Measurements from ENCODE around the gene NFATC1.

The NFATC1 gene

DNA sequence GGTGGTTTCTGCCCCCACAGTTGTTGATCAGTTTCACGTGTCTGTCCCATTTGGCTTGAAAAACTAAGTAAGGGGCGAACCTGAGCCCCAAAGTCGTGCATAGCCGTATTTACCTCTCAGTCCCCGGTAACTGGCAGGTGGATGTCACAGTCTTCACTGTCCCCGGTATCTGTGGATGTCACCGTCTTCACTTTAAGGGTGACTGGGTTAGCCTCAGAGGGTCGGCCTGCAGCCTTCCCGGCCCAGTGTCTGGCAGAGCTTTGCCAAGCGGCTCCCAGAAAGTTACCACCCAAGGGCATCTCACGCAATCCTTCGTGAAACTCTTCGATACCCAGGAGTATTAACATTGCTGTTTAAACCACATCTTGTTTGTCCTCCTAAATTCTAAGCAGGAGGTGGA is 158.6 kb downstream of the NFATC1 start:
- DNase-seq (ENCODE audit: low read depth in 2 of 2), result no peak

GRCh38 chr18:79554945-79555645 is 159.4 kb downstream of the NFATC1 start:
- no peak for DNase-seq (ENCODE audit: low read depth in 2 of 2)

DNA sequence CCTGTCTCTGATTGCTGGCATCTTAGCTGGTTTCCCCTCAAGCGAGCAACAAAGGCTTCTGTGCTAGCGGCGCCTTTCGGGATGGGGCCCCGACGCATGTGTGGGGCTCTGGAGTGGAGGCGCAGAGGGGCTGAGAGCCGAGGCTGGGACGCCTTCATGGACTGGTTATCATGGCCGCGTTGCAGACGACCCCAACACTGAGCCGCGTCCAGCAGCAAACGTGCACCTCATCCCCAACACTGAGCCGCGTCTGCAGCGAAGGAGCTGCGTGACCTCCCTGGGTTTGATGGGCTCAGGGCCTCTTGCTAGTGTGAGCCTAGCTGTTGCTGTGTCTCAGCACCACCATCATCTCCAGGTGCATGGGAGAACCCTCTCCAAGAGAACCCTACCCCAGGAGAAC is 160.2 kb downstream of the NFATC1 start:
- DNase-seq (ENCODE audit: low read depth in 2 of 2), result no peak

DNA sequence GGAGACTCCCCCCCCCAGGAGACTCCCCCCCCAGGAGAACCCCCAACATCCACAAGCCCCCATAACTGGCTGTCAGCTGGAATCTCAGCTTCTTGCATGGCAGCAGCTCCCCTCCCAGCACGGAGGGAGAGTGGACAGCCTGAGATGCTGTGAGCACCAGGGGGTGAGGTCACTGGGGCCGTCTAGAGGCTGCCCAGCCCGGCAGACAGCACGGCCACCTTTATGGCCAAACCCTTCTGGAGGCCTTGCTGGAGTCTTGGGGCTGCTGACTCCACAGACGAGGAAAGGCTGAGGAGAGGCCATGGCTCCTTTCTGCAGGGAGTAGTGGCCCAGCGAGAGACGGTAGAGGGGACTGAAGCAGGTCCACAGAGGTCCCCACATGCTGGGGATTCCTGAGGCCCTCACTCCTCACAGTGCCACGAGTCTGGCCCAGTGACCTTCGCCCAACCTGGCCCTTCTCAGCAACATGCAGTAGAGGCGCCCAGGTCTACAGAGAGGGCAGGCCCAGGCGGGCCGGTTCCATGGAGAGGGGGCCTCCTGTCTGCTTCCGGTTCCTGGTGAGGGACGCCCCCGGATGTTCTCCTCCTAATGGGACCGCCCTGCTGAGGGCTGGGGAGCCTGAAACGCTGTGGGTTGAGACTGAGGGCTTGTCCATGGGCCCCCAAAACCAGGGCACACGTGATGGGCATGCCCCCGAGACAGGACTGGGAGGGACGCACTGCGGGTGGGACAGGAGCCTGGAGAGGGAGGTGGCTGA is 161.3 kb downstream of the NFATC1 start:
- no peak for DNase-seq (ENCODE audit: low read depth in 2 of 2)

- DNase-seq (ENCODE audit: low read depth in 2 of 2), result no peak
These were observed 162.6 kb downstream of the NFATC1 start for GRCh38 chr18:79558196-79558932.

DNA sequence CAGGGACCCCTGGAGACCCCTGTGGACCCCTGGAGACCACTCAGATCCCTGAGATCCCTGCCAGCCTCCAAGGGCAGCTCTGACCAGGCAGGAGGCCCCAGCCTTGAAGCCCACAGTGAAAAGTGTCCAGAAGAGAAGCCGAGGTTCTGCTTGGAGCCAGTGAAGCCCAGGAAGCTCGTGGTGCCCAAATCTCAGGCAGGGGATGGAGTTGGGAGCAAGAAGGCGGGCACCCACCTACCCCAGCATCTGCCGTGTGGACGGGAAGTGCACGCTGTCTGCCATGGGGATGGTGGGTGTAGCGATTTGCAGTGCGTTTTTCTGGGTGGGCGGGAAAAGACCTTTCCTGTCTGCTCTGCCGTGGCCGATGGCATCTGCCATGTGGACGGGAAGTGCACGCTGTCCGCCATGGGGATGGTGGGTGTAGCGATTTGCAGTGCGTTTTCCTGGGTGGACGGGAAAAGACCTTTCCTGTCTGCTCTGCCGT is 163.2 kb downstream of the NFATC1 start:
- DNase-seq (ENCODE audit: low read depth in 2 of 2), result no peak

DNA sequence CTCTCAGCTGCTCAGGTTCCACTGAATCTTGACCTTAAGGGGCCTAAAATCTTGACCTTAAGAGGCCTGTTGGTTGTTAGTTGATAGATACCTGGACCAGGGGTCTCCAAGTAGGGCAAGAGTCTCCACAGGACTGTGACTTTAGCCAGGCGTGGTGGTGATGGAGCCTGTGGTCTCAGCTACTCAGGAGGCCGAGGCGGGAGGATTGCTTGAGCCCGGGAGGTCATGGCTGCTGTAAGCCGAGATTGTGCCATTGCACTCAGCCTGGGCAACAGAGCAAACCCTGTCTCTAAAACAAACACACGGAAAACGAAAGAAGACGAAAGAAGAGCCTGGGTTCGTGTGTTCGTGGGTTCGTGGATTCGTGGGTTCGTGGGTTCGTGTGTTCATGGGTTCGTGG is 163.7 kb downstream of the NFATC1 start:
- no peak for DNase-seq (ENCODE audit: low read depth in 2 of 2)

DNA sequence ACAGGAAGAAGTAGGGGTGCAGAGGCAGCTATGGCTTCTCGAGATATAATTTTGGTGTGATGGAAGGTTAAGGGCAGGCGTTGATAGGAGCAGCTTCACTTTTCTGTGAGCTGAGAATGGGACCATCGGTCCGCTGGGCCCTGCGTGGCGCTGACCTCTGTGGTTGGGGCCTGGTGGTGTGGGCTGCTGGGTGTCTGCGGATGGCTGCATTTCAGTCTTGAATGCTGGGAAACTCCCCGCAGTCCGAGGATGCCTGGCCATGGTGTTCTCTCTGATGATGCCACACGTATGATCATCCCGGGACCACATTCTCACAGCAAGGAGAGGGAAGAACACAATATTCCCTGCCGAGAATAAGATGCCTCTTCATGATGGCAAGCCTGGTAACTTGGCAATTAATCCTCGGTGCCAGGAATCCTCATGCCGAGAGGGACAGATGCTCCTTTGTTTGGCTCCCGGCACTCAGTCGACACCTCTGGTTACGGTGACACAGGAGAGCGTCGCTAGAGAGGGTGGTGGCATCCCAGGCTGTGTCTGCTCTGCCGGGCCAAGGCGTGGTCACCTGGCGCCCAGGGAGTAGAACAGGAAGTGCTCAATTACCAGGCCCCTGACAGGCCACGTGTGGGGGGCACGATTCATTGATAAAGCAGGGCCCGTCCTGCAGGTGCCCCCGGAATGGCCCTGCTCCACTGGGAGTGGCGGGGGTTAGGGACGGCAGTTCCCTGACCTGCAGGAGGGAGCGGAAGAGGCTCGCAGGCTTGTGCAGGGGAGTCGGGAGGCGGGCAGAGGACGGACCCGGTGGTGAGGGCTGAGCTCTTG is 164.5 kb downstream of the NFATC1 start:
- DNase-seq (ENCODE audit: low read depth in 2 of 2), result no peak

- DNase-seq (ENCODE audit: low read depth in 2 of 2), result no peak
These were observed 165.1 kb downstream of the NFATC1 start for GRCh38 chr18:79560861-79561210.

GRCh38 chr18:79563949-79564348 is 168.2 kb downstream of the NFATC1 start:
- DNase-seq (ENCODE audit: low read depth in 2 of 2), result no peak

DNA sequence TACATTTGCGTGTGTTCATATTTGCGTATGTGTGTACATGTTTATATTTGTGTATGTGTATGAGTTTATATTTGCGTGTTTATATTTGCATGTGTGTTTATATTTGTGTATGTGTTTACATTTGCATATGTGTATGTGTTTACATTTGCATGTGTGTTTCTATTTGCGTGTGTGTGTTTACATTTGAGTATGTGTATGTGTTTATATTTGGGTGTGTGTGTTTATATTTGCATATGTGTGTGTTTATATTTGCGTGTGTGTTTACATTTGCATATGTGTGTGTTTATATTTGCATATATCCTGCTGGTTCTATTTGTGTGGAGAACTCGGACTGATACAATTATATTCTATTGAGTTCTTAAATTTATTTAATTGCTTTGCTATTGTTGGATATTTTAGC is 168.7 kb downstream of the NFATC1 start:
- DNase-seq (ENCODE audit: low read depth in 2 of 2), result no peak

GRCh38 chr18:79566771-79567431 is 171.2 kb downstream of the NFATC1 start:
- DNase-seq (ENCODE audit: low read depth in 2 of 2), result no peak

- no peak for DNase-seq (ENCODE audit: low read depth in 2 of 2)
These were observed 171.9 kb downstream of the NFATC1 start for GRCh38 chr18:79567481-79568147.

DNA sequence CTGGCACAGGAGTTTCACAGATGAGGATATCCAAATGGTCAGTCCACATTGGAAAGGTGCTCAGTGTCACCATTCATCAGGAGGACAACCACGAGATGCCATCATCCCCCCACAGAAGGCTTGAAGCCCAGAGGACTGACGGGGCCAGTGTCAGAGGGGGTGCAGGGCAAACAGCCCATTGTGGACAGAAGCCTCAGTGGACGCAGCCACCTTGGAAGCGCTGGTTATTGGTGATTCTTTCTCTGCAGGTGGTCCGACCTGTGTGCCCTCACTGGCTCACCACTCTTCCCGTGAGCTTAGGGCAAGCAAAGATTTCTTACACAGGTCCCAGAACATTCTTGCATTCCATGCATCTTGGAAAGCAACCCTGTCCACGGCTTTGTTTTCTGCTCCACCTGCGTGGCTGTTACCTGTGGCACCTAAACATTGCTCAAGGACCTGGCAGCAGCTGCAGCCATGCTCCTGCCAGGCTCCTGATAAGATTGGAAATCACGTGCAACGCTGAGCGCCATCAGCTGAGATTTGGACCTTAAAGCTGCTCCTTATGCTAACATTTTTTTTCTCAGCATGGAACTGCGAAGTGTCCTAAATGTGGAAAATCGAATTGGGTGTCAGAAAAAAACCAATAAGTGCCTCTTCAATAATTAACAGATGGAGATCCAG is 172.9 kb downstream of the NFATC1 start:
- no peak for DNase-seq (ENCODE audit: low read depth in 2 of 2)

DNA sequence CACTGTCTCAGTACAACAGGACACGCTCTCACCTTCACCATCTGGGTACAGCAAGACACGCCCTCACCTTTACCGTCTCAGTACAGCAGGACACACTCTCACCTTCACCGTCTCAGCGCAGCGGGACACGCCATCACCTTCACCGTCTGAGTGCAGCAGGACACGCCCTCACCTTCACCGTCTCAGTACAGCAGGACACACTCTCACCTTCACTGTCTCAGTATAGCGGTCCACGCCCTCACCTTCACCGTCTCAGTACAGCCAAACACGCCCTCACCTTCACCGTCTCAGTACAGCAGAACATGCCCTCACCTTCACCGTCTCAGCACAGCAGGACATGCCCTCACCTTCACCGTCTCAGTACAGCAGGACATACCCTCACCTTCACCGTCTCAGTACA is 174.0 kb downstream of the NFATC1 start:
- DNase-seq (ENCODE audit: low read depth in 2 of 2), result no peak

DNA sequence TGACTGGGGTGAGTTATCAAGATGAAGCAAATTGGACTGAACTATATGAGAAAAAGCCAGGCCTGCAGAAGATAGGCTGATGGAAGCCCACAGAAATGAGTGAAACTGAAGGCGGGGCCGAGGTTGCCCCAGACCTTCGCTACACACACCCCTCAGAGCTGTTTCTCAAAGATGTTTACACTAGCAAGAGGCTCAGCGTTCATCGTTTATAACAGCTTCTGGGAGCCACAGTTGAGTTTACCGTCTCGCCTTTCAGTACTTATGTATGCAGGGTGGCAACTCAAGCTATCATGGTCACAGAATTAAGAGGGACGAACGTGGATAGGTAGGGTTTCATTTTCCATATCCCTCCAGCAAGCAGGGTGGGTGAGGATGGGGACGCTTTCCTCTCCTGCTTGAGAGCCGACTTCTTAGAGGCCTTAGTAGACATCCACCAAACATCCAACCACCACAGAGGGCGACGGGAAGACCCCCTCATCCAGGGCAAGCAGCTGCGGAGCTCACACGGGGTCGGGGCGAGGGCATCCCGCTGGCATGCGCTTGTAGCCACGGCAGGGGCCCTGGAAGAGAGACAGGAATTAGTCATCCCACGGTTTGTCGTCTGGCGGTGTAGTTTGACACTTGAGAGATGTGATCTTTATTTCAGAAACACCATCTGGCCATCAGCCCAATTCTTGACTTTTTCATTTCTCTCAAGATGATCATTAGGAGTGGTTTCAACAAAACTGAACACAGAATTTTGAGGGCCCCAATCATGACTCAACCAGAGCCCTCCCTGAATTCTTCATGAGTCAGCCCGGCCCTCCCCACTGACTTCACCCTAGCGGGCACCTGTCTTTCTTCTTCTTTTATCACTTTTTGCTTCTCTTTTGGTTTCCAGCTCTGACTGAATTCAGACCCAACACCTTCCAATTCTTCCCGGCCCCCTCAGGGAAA is 174.8 kb downstream of the NFATC1 start:
- no peak for DNase-seq (ENCODE audit: low read depth in 2 of 2)

DNA sequence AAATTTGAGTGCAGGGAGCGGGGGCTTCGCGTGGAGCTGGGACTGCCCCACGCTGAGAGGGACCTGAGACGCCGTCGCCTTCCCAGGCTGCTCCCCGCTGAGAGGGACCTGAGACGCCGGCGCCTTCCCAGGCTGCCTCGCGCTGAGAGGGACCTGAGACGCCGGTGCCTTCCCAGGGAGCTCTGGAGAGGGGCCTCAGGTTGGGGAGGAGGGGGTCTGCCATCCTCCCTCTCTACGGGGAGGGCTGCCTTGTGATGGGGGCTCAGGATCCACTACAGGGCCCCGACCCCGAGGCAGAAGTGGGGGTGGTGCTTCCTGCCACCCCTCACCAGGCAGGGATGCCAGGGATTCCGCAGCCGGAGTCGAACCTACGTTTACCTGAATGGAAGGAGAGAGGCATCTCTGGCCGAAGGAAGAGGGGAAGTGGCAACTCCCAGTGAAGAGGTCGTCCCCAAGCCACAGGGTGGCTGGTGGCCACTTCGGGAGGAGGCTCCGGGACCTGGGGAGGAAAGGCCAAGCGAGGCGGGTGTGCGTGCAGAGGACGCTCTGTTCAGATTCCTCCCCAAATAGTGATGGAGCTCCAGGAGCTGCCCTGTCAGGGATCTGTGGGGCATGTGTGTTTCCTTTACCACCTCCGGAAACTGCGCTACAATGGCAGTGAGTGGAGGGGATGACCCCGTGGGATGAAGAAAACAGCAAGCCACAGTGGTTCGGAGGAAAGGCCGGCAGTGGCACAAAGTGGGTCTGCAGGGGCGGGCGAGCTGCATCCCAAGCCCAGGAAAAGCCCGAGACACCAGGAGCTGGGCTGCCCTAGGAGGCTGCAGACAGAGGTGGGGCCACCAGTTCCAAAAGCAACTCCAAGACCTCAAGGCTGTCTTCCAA is 175.7 kb downstream of the NFATC1 start:
- no peak for DNase-seq (ENCODE audit: low read depth in 2 of 2)
